Epidermal melanocyte (primary cell): ENCODE data around the gene GMEB2.
A peak's percentile ranks its signal among the peaks of the same experiment; 100 is the strongest.
"Not testable (repeated sequence)": the region's sequence is repeated elsewhere in the genome, so short reads cannot be mapped to it uniquely, and the experiment has no call there.

Experiments
- DNase-seq: peaks from one replicate; pipeline ENCODE4 v3.0.0; 2011; ENCODE audit warnings: low spot score; ENCODE audit not compliant: insufficient read length

The GMEB2 gene

DNA sequence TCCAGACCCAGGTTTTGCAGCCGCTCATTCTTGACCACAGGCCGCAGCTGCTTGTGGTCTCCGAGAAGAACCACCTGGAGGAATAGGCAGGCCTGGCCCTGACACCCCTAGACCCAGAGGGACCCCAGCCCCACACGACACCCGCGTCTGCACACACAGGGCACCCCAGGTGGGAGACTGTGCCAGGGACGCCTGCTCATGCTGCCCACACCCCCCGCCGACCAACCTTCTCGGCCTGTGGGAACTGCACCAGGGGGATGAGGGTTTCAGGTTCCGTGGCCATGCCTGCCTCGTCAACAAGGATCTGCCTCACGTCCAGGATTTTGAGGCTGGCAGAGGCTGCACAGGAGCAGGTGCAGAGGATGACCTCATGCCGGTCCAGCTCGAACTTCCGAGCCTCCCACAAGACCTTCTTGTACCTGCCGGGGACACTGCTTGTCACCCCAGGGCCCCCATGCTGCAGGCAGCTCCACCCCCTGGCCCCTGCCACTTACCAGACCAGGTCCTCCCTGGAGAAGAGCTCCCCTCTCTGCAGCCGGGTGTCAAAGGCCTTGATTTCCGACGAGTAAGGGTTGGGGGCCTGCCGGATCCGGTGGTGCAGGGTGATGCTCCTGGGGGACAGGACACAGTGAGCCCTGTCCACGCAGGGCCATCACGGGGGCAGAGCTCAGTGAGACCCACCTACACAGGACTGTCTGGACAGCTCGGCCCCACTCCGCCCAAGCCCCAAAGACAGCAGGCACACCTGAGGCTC lies 65.9 kb downstream of the GMEB2 start:
- DNase-seq, result no peak

DNA sequence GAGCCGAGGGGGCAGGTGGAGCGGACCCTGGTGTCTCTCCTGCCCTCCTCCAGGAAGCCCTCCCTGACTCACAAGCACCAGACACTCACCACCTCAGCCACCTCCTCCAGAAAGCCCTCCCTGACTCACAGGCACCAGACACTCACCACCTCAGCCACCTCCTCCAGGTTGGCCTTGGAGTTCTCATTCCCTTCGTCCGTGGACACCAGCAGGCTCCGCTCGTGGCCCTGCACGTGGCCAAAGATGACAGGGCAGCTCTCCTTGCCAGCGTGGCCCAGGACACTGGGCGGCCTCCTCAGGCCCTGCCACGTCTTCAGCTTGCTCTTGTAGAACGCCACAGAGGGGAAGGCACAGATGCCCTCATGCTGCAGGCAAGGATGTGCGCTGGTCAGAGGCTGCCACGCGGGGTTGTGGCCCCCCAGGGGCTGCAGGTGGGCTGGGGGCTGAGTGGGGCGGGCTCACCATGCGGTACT lies 66.5 kb downstream of the GMEB2 start:
- no peak for DNase-seq

DNA sequence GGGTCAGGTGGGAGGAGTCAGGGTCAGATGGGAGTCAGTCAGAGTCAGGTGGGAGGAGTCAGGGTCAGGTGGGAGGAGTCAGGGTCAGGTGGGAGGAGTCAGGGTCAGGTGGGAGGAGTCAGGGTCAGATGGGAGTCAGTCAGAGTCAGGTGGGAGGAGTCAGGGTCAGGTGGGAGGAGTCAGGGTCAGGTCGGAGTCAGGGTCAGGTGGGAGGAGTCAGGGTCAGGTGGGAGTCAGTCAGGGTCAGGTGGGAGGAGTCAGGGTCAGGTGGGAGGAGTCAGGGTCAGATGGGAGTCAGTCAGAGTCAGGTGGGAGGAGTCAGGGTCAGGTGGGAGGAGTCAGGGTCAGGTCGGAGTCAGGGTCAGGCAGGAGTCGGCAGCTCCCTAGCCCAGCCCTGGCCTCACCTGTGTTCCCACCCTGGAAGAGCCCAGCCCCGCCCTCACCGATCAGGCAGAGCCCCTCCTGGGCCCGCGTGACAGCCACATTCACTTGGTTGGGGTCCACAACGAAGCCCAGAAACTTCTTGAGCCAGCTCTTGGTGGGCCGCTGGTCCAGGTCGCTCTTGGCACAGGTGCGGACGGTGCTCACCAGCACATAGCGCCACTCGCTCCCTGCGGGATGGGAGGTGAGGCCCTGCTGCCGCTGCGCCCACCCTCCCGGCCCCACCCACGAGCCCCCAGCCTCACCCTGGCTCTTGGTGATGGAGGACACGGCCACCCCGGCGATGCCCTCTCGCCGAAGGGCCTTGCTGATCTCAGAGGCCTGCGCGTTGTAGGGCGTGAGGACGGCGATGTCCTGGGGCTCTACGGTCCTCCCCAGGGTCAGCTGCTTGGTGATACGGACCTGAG lies 67.2 kb downstream of the GMEB2 start:
- not testable (repeated sequence) for DNase-seq

DNA sequence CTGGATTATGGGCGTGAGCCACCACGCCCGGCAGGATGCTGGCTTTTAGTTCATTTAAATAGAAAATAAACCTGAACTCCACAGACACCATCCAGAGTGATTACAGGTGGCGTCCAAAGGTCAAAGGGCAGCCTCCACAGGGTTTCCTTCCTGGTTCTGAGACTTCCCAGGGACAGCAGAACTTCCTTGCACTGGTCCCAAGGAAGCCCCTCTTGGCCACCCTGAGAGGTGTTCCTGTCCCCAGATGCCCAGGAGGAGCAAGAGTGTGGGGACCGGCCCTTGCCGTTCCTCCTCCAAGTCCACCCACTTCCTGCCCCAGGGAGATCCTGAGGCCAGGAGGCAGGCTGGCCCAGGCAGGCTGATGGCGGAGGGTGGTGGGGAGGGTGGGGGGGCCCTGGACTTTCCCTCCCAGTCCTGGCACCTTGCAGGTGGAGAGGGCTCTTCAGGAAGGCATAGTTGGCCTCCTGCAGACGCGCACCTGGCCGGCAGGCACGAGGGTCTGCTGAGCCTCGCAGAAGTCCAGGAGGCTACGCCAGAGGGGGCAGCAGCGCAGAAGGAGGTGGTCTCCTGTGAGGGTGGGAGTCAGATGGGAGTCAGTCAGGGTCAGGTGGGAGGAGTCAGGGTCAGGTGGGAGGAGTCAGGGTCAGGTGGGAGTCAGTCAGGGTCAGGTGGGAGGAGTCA lies 68.0 kb downstream of the GMEB2 start:
- no peak for DNase-seq

DNA sequence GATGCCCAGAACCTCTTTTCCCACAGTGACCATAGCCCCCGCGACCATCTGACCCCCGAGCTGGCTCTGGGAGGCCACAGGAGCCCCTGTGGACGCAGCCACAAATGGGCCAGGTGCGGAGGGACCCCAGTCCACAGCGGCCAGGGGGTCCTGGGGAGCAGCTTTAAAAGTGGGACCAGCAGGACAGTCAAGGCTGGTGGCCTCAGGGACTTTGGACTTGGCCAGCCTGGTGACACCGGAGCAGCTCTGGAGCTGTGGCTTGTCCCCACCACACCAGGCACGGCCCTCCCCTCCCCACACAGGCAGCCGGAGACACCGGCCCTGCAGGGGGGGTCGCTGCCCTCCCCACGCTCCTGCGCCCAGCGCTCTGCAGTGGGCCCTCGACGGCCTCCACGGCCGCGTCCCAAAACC lies 69.4 kb downstream of the GMEB2 start:
- DNase-seq, result no peak

DNA sequence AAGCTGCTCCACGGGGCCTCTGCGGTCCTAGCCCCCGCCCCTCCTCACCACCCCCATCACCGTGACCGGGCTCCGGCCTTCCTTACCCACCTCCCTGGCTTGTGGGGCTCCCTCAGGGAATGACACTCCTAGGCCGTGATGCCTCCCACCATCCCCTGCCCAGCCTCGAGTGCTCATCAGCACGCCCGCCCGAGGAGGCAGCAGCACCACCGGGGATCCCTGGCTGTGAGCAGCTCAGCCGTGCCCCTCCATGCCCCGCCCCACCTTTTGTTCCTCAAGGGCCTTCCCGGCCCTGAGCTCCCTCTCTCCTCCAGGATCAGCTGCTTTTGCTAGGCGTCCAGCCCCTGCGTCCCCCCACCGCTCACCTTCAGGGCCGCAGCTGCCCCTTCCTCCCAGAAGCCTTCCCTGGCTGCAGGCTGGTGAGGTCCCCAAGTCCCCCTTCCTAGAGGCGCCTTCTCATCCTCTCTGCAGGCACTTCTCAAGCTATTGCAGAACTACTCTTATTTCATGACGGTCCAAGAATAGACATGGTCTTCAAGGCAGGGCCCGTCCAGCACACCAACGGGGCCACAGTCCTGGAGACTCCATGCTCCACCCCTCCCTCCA lies 69.9 kb downstream of the GMEB2 start:
- DNase-seq, result no peak

DNA sequence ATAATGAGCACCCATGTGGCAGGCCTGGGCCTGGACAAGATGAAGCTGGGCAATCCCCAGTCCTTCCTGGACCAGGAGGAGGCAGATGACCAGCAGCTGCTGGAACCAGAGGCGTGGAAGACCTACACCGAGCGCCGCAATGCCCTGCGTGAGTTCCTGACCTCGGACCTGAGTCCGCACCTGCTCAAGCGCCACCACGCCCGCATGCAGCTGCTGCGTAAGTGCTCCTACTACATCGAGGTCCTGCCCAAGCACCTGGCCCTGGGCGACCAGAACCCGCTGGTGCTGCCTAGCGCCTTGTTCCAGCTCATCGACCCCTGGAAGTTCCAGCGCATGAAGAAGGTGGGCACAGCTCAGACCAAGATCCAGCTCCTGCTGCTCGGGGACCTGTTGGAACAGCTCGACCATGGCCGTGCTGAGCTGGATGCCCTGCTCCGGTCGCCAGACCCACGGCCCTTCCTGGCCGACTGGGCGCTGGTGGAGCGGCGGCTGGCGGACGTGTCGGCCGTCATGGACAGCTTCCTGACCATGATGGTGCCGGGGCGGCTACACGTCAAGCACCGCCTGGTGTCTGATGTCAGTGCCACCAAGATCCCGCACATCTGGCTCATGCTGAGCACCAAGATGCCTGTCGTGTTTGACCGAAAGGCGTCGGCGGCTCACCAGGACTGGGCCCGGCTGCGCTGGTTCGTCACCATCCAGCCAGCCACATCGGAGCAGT lies 71.1 kb downstream of the GMEB2 start:
- DNase-seq, result no peak

DNA sequence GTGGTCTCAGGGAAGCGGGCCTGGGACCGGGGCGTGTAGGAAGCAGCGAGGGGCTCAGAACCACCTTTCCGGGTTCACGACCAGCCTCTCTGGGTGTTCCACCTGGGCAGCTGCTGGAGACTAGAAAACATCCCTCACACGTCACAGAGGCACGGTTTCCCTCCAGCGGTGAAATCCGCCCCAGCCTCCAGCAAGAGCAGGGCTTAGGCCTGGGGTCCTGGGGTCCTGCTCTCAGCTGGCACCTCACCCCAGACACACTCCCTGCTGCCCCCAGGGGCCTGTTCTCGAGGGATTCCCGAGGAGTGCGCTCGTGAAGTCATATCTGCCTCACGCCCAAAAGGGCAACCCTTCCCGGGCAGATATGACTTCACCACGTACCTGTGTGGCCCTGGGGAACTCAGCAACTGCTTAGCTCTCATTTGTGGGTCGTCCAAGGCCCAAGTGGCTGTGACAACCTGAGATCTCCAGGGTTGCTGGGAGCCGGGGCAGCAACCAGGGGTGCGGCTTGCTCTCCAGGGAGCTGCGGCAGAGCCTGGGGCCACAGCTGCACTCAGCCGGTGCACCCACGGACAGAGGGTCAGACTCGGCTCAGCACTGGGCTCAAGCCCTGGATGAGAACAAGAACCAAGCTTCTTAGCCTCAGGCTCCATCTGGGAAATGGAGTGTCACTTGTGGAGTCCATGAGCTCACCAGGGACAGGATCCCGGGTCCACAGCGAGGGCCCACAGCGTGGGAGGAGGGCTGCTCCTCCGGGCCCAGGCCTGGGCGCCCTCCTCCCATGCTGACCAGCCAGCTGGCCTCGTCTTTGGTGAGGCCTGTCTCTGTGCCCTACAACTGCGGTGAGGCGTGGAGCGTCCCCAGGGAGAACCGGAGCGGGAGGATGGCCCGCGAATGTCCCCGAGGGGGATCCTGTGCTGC lies 72.3 kb downstream of the GMEB2 start:
- DNase-seq, result no peak

DNA sequence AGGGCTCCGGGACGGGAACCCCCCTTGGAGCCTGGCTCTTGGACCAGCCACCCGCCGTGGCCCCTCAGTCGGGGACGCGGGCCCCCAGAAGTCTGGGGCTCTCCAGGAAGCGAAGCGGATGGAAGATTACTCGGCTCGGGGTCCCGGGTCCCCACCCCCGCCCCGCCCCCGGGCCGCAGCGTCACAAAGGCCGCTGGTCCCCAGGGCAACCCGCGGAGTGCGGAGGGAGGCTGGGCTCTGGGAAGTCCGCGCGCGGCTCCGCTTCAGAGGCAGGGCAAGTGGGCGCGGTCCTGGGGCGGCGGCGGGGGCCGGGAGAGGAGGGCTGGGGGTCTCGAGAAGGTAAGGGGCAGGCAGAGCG lies 73.0 kb downstream of the GMEB2 start, which contains the start of gene FNDC11:
TSS of gene FNDC11 (plus strand) at position 227 of the 358 bp plus-strand sequence. CDS start 1,505 bp downstream, outside the sequence.
- no peak for DNase-seq

DNA sequence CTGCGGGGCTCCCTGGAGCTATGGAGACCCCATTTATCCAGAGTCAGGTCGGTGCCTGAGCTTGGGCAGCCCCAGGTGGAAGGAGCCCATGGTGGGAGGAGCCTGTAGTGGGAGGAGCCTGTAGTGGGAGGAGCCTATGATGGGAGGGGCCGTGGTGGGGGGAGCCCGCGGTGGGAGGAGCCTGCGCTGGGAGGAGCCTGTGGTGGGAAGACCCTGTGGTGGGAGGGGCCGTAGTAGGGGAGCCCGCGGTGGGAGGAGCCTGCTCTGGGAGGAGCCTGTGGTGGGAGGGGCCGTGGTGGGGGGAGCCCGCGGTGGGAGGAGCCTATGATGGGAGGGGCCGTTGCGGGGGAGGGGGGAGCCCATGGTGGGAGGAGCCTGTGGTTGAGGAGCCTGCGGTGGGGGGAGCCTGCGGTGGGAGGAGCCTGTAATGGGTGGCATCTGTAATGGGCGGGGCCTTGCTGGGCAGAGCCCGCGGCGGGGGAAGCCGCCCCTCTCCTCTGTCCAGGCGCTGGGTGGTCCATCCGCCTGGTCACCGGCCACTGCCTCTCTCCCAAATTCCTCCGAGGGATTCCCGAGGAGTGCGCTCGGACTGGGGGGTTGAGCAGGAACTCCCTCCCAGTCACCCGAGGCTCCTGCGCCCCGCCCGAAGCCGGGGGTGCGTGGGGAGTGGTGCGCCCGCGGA lies 73.5 kb downstream of the GMEB2 start:
- DNase-seq, result peak; percentile 83

DNA sequence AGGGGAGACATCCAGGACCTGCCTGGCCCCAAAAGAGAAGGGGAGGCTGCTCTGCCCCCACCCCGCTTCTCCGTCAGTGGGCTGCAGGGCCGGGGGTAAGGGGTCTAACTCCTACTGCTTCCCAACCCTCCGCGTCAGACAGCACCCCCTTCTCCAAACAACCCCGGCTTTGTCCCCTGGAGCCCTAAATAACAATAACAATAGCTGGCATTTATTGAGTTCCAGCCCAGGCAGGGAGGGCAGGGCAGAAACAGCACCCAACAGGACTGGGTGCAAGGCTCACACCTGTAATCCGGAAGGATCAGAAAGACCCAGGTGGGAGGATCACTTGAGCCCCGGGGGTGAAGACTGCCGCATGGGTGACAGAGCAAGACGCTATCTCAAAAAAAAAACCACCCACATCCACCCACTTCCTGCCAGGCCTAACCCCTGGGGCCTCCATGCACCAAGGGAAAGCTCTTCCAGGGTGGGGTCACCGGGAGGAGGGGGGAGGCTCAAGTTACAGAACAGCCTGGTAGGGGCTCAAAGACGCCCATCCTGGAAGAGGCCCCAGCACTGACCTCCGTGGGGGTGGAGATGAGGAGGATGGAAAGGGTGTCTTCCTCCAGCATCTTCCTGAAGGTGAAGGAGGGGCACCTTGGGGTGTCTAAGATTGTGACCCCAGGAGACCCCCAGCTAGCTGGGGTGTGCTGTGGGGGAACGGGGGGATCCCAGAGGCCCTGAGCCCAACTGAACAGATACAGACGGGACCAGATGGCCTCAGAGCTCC lies 74.2 kb downstream of the GMEB2 start:
- no peak for DNase-seq

DNA sequence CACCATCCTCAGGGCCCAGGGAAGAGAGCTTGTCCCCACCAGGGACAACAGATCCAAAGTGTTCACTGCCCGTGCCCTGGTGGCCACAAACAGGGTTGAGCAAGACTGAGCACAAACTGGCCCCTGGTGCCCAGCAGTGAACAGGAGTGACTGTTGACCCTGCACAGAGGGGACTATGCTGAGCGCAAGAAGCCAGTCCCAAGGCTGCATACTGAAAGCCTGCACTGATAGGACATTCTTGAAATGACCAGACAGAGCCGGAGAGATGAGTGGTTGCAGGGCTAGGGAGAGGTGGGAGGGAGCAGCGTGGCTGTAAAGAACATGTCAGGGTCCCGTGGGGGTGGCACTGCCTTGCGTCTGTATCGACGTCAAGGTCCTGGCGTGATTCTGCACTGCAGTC lies 75.8 kb downstream of the GMEB2 start:
- DNase-seq, result no peak

DNA sequence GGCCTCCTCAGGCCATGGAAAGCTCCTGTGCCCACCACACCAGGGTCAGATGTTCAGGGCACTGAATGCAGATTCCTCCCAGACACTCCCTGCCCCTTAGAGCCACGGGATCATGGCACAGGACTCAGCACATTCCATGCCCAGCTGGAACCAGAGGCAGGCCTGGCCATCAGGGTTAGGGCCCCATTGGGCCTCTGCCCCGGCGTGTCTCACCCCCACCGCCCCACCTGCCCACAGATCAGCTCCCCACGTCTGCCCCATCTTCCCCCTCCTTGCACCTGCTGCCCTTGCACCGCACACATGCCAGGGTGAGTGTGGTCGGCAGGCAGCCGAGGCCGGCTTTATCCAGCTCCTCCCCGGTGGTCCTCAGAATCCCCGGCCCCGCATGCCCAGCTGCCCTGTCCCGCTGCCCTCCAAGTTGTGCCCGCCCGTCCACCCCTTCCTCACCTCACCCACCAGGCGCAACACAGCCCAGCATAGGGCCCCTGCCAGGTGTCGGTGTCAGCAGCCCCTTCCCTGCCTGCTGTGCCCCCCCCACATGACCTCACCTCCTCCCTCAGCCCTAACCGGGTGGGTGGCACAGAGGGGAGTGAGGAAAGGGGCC lies 77.1 kb downstream of the GMEB2 start:
- no peak for DNase-seq

DNA sequence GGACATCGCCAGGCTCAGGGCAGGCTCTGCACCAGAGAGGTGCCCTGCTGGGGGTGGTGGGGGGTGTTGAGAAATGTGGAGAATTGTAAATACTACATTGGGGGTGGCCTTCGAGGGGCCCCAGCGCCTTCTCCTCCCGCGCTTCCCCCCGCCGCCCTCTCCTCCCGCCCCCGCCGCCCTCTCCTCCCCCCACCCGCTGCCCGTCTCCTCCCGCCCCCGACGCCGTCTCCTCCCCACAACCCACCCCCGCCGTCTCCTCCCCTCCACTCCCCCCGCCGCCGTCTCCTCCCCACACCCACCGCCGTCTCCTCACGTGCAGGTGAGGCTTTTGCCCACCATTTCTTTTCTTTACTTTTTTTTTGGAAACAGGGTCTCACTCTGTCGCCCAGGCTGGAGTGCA lies 77.9 kb downstream of the GMEB2 start:
- DNase-seq, result no peak

DNA sequence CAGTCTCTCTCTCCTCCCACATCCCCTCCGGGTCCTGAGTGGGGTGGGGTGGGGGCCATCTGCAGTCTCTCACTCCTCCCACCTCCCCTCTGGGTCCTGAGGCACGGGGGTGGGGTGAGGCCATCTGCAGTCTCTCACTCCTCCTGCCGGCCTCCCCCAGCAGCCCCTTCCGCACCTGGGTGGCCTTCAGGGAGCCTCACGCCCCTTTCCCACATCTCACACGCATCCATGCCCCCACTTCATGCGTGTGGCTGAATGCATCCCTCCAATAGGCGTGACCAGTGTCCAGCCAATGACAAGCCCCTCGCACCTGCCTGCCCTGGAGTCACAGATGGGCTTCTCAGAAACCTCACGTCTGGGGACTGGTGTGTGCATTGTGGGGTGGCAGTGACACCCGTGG lies 78.4 kb downstream of the GMEB2 start:
- no peak for DNase-seq

DNA sequence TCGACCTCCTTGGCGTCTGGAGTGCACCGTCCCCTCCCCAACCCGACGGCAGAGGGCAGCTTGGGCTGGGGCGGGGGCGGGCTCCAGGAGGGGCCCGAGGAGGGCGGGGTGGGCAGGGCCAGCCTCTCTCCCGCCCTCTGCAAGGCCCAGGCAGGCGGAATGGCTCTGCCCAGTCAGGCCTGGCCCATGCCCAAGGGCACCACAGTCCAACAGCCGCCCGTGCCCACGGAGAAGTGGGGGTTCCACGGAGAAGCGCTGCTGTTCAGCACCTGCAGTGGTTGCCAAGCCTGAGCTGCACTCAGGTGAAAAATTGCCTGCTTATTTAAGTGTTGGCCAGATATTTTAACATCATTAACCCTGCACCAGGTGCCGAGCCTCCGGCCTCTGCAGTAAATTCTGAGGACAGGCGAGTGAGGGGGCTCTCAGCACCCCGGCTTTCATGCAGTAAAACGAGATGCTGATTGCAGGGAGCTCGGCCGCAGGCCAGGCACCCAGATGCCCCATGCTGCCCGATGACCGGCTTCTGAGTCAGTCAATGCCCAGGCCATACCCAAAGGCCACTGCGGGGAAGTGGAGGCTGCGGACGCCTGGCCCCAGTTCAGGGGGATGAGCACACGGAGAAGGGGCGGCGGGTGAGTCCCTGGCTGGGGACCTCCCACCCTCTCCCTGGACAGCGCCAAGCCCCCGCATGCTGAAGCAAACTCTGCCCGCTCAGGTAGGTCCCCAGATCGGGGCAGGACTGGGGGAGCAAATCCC lies 79.0 kb downstream of the GMEB2 start, which contains the start of gene SRMS:
TSS of gene SRMS (minus strand) at position 25 of the 756 bp plus-strand sequence. CDS start 286 bp downstream, outside the sequence.
- DNase-seq, result no peak
